D721Med (cell line): Measurements from ENCODE around the gene ARHGEF33.

Experiments
- DNase-seq: peaks from one replicate; pipeline ENCODE4 v3.0.0; 2011; ENCODE audit warnings: low spot score; ENCODE audit not compliant: insufficient read length
- FAIRE-seq: peaks from 2 replicates; lab custom pipeline; 2011; peaks lifted over from hg19 to GRCh38; lab: Jason Lieb, UNC
- CTCF ChIP-seq: IDR thresholded peaks from 2 replicates; pipeline ENCODE4 v1.5.1; 2012; ENCODE audit warnings: mild to moderate bottlenecking, control low read depth; ENCODE audit not compliant: insufficient read depth; ENCODE audit errors: missing control alignments

Gene ARHGEF33

GRCh38 chr2:38909872-38910271 is 20.2 kb downstream of the ARHGEF33 start:
- FAIRE-seq: no peak
- no peak for TF ChIP-seq CTCF
- DNase-seq: no peak

GRCh38 chr2:38911191-38911590 is 21.5 kb downstream of the ARHGEF33 start:
- no peak for FAIRE-seq
- DNase-seq: no peak
- no peak for TF ChIP-seq CTCF

DNA sequence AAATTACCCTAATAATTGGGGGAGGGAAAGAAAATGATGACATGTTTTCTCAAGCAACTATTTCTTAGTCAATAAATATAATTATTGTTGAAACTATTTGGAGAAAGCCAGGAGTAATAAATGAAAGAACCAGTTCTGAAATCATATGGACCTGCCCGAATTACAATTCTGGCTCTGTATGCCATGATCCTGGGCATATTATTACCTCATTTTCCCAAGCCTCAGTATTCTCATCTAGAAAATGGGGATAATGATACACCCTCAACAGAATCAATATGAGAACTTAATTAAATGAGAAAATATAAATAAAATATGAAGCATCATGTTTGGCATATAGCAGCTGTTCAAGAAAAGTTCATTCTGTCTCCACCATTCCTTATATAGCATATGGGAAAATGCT is 22.9 kb downstream of the ARHGEF33 start:
- DNase-seq: no peak
- no peak for TF ChIP-seq CTCF
- FAIRE-seq: no peak

DNA sequence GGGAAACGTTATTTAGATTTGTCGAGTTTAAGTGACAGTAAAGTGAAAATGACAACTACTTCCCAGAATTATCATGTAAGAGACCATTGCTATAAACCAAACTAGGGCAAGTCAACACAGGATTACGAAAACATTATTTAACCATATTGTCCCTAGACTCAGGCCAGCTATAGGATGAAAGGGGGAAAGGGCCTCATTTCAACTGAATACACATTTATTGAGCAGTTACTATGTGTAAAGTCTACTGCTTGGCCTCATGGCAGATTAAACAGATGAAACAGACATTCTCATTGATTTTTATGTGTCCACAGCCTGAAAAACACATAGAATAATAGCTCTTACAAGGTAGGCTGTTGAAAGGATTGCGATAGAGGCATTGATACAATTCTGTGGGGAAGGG is 32.7 kb downstream of the ARHGEF33 start:
- FAIRE-seq: peak; percentile 16

DNA sequence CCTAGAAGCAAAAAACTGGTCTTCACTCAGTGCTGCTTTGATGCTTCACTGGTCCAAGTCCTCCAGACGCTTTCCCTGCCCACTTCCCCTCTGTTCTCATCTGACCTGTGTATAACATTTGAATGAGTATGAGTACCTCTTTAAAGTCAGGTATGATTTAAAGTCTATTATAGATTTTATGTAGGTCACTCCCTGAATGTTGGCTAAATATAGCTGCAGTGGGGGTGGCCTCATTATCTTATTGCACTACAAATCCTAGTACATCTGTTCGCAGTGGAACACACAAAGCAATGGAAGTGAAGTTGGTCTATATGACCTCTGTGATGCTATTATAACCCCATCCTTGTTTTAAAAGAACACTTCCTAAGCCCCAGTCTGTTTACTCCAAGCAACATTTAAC is 33.2 kb downstream of the ARHGEF33 start:
- TF ChIP-seq CTCF: no peak
- FAIRE-seq: peak; percentile 77
- no peak for DNase-seq

More for the DNA sequence above, 32.7 kb downstream of the ARHGEF33 start:
- no peak for TF ChIP-seq CTCF
- DNase-seq: no peak

GRCh38 chr2:38925982-38926381 is 36.3 kb downstream of the ARHGEF33 start:
- DNase-seq (no peak), FAIRE-seq (no peak)
- TF ChIP-seq CTCF: no peak

DNA sequence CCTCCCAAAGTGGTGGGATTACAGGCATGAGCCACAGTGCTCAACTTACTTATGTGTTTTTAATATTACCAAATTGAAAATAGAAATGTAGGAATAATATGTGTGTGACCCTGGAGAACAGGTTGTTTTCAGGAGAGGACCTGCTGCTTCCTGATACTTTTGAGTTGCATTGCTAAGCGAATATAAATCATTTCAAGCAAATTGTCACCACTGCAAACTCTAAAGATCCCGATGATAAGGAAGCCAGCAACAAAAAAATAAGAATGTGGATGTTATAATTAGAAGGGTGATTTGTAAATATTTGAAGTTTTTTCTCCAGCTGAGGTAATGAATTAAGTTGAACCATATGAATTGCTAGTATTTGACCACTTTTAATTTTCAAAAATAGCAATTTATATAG is 40.9 kb downstream of the ARHGEF33 start:
- no peak for FAIRE-seq
- no peak for DNase-seq
- no peak for TF ChIP-seq CTCF
